IgD-negative memory B cell (primary cell): ENCODE results near the gene ARMH3. TPM values are rescaled to one million over a fixed set of nuclear protein-coding genes. Genes with fewer than 3 reads are reported as not detected.

Experiments
- H3K27ac Mint-ChIP-seq, 3 donors: one replicate each; pipeline ENCODE4 v1.8.0; 2020 to 2022; ENCODE audit warnings: mild to moderate bottlenecking in 3 of 3, mixed read lengths in 3 of 3, moderate library complexity in 1 of 3
- H3K27me3 Mint-ChIP-seq: one replicate; pipeline ENCODE4 v1.8.0; 2021; ENCODE audit warnings: mixed read lengths
- H3K36me3 Mint-ChIP-seq: one replicate; pipeline ENCODE4 v1.8.0; 2020; ENCODE audit warnings: mild to moderate bottlenecking, mixed read lengths
- H3K4me1 Mint-ChIP-seq, 3 donors: one replicate each; pipeline ENCODE4 v1.8.0; 2020 to 2022; ENCODE audit warnings: mixed read lengths in 3 of 3, mild to moderate bottlenecking in 1 of 3
- H3K4me3 Mint-ChIP-seq, 4 donors: one replicate each; pipeline ENCODE4 v1.8.0; 2020 to 2022; ENCODE audit warnings: mild to moderate bottlenecking in 4 of 4, mixed read lengths in 4 of 4, moderate library complexity in 3 of 4
- H3K9me3 Mint-ChIP-seq, 3 donors: one replicate each; pipeline ENCODE4 v1.8.0; 2020 to 2021; ENCODE audit warnings: mixed read lengths in 3 of 3, mild to moderate bottlenecking in 1 of 3
- polyA plus RNA-seq: library from polyadenylated mRNA; unstranded; fragments of 300-500 nt; fragmentation: Illumina TruSeq; gene quantifications from one replicate; pipeline ENCODE4 v1.2.3, GENCODE V29; 2021

The ARMH3 gene
- polyA plus RNA-seq, 1 donor from 2014 or later = 39.3 TPM

DNA sequence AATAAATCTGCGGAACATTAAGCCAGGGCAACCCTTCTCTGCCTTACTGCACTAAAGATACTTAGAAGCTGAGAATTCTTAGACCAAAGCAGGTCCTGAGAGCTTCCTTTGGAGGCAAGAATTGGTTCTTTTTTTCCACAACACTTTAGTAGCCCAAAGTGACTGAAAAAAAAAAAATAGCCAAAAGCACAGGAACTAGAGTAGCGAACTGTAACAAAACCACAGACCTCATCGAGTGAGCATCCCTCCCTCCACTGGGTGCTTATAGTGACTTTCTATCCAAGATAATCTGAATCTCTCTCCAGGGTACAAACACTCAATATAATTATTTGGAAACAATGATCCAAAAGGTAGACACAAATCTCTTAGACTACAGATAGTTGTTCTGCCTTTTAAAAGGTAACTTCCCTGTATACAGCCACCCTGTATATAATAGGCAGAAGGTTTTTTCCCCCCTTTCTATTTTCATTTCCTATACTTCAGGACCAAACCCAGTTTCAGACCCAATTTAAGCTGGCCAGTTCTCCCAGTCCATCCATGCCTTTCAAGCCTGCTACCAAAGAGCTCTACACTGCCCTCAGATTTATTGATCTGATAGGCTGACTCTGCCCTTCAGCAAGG lies 180.8 kb downstream of the ARMH3 start:
- Mint-ChIP-seq H3K27me3 (no peaks in the 10 kb centered on the region), H3K4me1 (peaks cover 21 to 25% (median 24%) of the 10 kb centered on the region in 3 donors), H3K9me3 (no peaks in the 10 kb centered on the region), H3K4me3 (peak overlapping the region in 2 of 4 donors; percentile 13 to 44), H3K27ac (peak overlapping the region in 1 of 3 donors; percentile 39), H3K36me3 (peaks cover 2% of the 10 kb centered on the region)

- peak overlapping the region in 1 of 3 donors; percentile 65 for H3K27ac Mint-ChIP-seq
- peaks cover 20 to 24% (median 21%) of the 10 kb centered on the region in 3 donors for H3K4me1 Mint-ChIP-seq
- H3K27me3 Mint-ChIP-seq = no peaks in the 10 kb centered on the region
- H3K36me3 Mint-ChIP-seq = peaks cover 2% of the 10 kb centered on the region
- no peak overlapping the region for H3K4me3 Mint-ChIP-seq
- H3K9me3 Mint-ChIP-seq = no peaks in the 10 kb centered on the region
Measured at GRCh38 chr10:101874252-101874651, 181.7 kb downstream of the ARMH3 start.

DNA sequence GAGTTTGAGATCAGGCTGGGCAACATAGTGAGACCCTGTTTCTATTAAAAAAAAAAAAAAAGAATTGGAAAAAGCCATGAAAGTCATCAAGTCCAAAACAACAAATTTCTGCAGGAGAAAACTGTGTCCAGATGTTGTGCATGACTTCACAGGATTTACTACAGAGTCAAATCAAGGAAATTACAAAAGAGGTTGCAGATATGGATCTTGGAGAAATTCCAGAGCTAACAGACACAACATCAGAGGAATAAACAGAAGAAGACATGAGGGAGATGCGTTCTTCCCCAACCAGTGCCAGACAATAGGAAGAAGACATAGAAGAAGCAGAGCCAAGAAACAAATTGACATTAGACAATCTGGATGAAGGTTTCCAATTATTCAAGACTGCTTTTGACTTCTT lies 188.0 kb downstream of the ARMH3 start:
- H3K4me3 Mint-ChIP-seq = no peak overlapping the region
- H3K36me3 Mint-ChIP-seq = peaks cover 4% of the 10 kb centered on the region
- peaks cover 0 to 4% (median 2%) of the 10 kb centered on the region in 3 donors for H3K9me3 Mint-ChIP-seq
- no peak overlapping the region for H3K27ac Mint-ChIP-seq
- peaks cover 4 to 17% (median 11%) of the 10 kb centered on the region in 3 donors for H3K4me1 Mint-ChIP-seq
- H3K27me3 Mint-ChIP-seq = no peaks in the 10 kb centered on the region

GRCh38 chr10:101859530-101859929 lies 196.4 kb downstream of the ARMH3 start:
- Mint-ChIP-seq H3K36me3 (peaks cover 10% of the 10 kb centered on the region), H3K27me3 (no peaks in the 10 kb centered on the region), H3K27ac (peak overlapping the region; percentile 51 to 91 (median 70)), H3K4me3 (peak overlapping the region; percentile 59 to 93 (median 60)), H3K9me3 (peaks cover 0 to 11% (median 6%) of the 10 kb centered on the region in 3 donors), H3K4me1 (peaks cover 37 to 51% (median 38%) of the 10 kb centered on the region in 3 donors)

- peaks cover 10% of the 10 kb centered on the region for H3K36me3 Mint-ChIP-seq
- H3K27me3 Mint-ChIP-seq = no peaks in the 10 kb centered on the region
- peaks cover 35 to 45% (median 36%) of the 10 kb centered on the region in 3 donors for H3K4me1 Mint-ChIP-seq
- peak overlapping the region; percentile 59 to 93 (median 66) for H3K4me3 Mint-ChIP-seq
- H3K27ac Mint-ChIP-seq = peak overlapping the region; percentile 51 to 91 (median 70)
- H3K9me3 Mint-ChIP-seq = peaks cover 0 to 11% (median 6%) of the 10 kb centered on the region in 3 donors
Measured at GRCh38 chr10:101858723-101859500, 197.1 kb downstream of the ARMH3 start.

GRCh38 chr10:101857802-101858476 lies 198.0 kb downstream of the ARMH3 start:
- Mint-ChIP-seq H3K27ac (peak overlapping the region in 2 of 3 donors; percentile 13 to 91), H3K4me3 (peak overlapping the region in 1 of 4 donors; percentile 70), H3K9me3 (peaks cover 0 to 11% (median 6%) of the 10 kb centered on the region in 3 donors), H3K27me3 (no peaks in the 10 kb centered on the region), H3K4me1 (peaks cover 34 to 38% (median 34%) of the 10 kb centered on the region in 3 donors), H3K36me3 (peaks cover 10% of the 10 kb centered on the region)

GRCh38 chr10:101856626-101857025 lies 199.3 kb downstream of the ARMH3 start:
- peaks cover 34 to 38% (median 34%) of the 10 kb centered on the region in 3 donors for H3K4me1 Mint-ChIP-seq
- H3K36me3 Mint-ChIP-seq = peaks cover 14% of the 10 kb centered on the region
- H3K4me3 Mint-ChIP-seq = no peak overlapping the region
- H3K27ac Mint-ChIP-seq = no peak overlapping the region
- H3K9me3 Mint-ChIP-seq = peaks cover 0 to 11% (median 6%) of the 10 kb centered on the region in 3 donors
- no peaks in the 10 kb centered on the region for H3K27me3 Mint-ChIP-seq

DNA sequence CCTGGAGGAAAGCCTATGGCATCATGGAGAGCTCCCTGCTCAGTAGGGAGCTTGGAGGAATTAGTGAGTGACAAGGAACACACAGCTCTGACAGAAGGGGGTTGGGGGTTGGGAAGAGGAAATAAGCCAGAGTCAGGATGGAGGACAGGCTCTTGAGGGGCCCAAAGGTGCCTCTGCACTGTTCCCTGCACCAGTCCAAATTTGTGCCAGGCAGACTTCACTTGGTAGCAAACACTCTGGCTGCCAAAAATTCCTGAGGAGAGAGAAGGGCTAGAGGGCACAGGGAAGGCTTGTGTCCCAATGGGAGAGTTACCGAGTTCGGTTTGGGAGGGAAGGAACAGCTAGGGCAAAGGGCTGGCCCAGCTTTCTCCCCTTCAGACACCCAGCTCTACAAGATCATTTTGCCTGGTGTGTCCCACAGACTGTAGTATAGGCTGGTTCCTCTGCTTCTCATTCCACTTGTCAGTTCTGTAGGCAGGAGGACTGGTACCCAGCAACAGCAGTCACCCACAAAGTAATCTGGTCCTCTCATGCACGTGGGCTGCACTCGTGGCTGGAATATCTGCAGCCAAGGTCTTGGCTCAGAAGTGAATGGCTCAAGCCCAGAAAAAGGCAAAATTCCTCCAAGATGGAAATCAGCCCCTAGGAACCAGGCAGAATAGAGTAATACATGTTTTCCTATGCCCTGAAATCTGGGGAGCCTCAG lies 204.4 kb downstream of the ARMH3 start:
- Mint-ChIP-seq H3K36me3 (peaks cover 9% of the 10 kb centered on the region), H3K4me3 (no peak overlapping the region), H3K27ac (peak overlapping the region in 1 of 3 donors; percentile 63), H3K4me1 (peaks cover 9 to 12% (median 10%) of the 10 kb centered on the region in 3 donors), H3K9me3 (no peaks in the 10 kb centered on the region), H3K27me3 (no peaks in the 10 kb centered on the region)

GRCh38 chr10:101850749-101851148 lies 205.2 kb downstream of the ARMH3 start:
- H3K9me3 Mint-ChIP-seq = no peaks in the 10 kb centered on the region

GRCh38 chr10:101848894-101849351 lies 207.1 kb downstream of the ARMH3 start:
- peak overlapping the region; percentile 46 to 68 (median 53) for H3K27ac Mint-ChIP-seq

More at GRCh38 chr10:101850749-101851148, 205.2 kb downstream of the ARMH3 start:
- Mint-ChIP-seq H3K27me3 (no peaks in the 10 kb centered on the region), H3K27ac (no peak overlapping the region), H3K4me1 (peaks cover 9 to 11% (median 10%) of the 10 kb centered on the region in 3 donors), H3K4me3 (no peak overlapping the region), H3K36me3 (peaks cover 9% of the 10 kb centered on the region)

GRCh38 chr10:101848408-101848807 lies 207.6 kb downstream of the ARMH3 start:
- H3K4me3 Mint-ChIP-seq = no peak overlapping the region

More at GRCh38 chr10:101848894-101849351, 207.1 kb downstream of the ARMH3 start:
- Mint-ChIP-seq H3K27me3 (no peaks in the 10 kb centered on the region), H3K9me3 (no peaks in the 10 kb centered on the region), H3K4me3 (peak overlapping the region in 1 of 4 donors; percentile 38), H3K36me3 (peaks cover 9% of the 10 kb centered on the region), H3K4me1 (peaks cover 16 to 19% (median 18%) of the 10 kb centered on the region in 3 donors)

GRCh38 chr10:101845893-101846292 lies 210.1 kb downstream of the ARMH3 start:
- H3K27me3 Mint-ChIP-seq = peaks cover 3% of the 10 kb centered on the region
- H3K4me3 Mint-ChIP-seq = peak overlapping the region in 1 of 4 donors; percentile 19
- H3K4me1 Mint-ChIP-seq = peaks cover 26 to 36% (median 28%) of the 10 kb centered on the region in 3 donors
- H3K9me3 Mint-ChIP-seq = no peaks in the 10 kb centered on the region
- no peak overlapping the region for H3K27ac Mint-ChIP-seq
- H3K36me3 Mint-ChIP-seq = peaks cover 5% of the 10 kb centered on the region

More at GRCh38 chr10:101848408-101848807, 207.6 kb downstream of the ARMH3 start:
- H3K27ac Mint-ChIP-seq = peak overlapping the region in 1 of 3 donors; percentile 18
- no peaks in the 10 kb centered on the region for H3K9me3 Mint-ChIP-seq
- H3K27me3 Mint-ChIP-seq = no peaks in the 10 kb centered on the region
- peaks cover 16 to 18% (median 17%) of the 10 kb centered on the region in 3 donors for H3K4me1 Mint-ChIP-seq
- H3K36me3 Mint-ChIP-seq = peaks cover 9% of the 10 kb centered on the region

DNA sequence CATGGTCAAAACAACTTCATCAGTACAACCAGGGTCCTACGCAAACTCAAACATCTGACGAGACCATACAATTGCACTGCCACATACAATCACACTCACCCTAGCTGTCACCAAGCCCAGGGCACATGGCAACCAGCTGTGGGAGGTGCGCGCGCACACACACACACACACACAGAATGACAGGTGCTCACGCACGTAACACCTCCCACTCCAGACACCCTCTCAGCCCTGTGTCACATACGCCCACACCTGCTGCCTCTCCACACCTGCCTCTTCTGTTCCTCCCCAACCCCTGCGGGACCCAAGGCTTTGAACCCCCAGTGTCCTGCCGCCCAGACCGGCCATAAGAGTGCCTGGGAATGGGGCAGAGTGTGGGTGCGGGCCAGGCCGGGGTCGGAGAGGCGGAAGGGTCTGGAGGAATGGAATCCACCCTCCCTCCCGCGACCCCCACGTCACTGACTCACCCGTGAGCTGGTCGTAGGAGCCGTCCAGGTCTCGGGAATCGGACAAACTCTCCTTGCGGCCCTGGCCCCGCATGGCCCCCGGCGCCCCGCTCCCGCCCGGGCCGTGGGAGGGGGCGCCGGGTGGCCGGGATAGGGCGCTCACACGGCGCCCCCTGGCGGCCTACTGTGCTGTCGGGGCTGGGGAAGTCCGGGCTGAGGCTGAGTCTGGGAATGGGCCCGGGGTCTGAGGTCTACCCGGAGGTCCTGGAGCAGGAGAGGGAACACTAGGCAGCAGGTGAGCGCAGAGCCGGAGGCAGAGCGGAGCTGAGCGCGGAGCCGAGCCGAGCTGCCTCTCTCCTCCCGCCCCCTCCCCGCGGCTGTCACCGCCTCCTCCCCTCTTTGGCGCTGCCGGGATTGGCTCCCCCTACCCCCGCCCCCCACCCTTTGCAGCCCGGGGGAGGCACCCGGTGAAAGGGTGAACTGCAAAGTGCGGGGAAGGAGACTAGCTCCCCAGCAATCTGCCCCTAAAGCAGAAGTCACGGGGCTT lies 212.6 kb downstream of the ARMH3 start, which contains the start of gene KCNIP2:
TSS of gene KCNIP2 (minus strand) at position 769 of the 990 bp plus-strand sequence. CDS start at position 537, 232 bp downstream.
- H3K4me3 Mint-ChIP-seq = peak within 1 kb of the TSS; percentile 68 to 97 (median 92)
- H3K27me3 Mint-ChIP-seq = peaks cover 3% of the 10 kb centered on the region
- peaks cover 24 to 41% (median 37%) of the 10 kb centered on the region in 3 donors for H3K4me1 Mint-ChIP-seq
- H3K9me3 Mint-ChIP-seq = no peaks in the 10 kb centered on the region
- peak within 1 kb of the TSS; percentile 85 to 88 (median 86) for H3K27ac Mint-ChIP-seq
- H3K36me3 Mint-ChIP-seq = peaks cover 2% of the 10 kb centered on the region
